ENCODE data around the gene DDIAS.

GRCh38 chr11:82927264-82927880, 25.8 kb downstream of the DDIAS start:
- TF ChIP-seq CTCF (IDR thresholded peaks at IDR 0.05) (peak; percentile 64 to 82 (median 77)), EP300 (IDR thresholded peaks at IDR 0.05) (no peak), POLR2A (IDR thresholded peaks at IDR 0.05; ENCODE audit: low read depth) (no peak), POLR2AphosphoS5 (IDR thresholded peaks at IDR 0.05) (no peak)

All from esophagus muscularis mucosa (tissue), 4 donors.